T1000 (cell line): ENCODE results near the gene TECR.
"Not testable (repeated sequence)": the region's sequence is repeated elsewhere in the genome, so short reads cannot be mapped to it uniquely, and the experiment has no call there.

Experiments
- DNase-seq: peaks from one replicate; lab custom pipeline; 2025; ENCODE audit warnings: mixed read lengths; lab: John Stamatoyannopoulos, UW

The TECR gene

GRCh38 chr19:14561249-14561648, 31.9 kb downstream of the TECR start:
- no peak for DNase-seq

GRCh38 chr19:14561847-14562351, 32.5 kb downstream of the TECR start:
- DNase-seq = no peak

DNA sequence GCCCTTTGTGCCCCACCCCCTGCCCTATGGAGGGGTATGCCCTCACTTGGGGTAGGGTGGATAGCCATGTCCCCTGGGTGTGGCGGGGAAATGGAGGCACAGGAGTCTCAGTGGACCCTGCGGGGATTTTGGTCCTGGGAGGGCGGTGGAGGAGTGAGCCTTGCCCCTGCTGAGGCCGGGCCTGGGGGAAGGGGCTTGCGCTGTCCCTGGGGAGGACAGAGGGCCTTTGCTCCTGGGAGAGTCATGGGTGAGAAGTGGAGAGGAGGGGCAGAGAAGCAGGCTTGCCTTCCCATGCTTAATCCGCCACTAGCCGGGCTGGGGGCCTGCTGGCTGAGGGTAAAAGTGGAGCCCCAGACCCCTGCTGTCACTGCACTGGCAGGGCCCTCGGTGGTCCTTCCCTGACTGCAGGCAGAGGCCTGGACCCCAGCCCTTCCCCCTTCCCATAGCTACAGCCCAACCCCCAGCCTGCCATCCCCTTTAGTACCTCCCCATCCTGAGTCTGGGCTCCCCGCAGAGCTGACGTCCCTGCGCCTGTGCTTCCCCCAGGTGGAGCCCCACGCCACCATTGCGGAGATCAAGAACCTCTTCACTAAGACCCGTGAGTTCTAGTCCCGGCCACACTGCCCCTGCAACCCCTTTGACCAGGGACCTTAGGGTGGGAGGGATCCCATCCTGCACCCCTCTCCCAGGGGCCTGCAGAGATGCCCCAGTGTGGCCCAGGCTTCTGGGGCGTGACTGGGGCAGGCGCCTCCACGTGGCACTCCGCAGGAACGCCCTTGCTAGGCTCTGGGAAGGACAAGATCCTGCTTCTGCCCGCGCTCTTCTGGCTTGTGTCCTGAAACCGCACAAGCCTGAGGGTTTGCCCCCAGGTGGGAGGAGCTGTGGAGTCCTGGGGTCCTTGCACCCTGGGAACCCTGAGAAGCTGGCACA, 33.5 kb downstream of the TECR start:
- no peak for DNase-seq

DNA sequence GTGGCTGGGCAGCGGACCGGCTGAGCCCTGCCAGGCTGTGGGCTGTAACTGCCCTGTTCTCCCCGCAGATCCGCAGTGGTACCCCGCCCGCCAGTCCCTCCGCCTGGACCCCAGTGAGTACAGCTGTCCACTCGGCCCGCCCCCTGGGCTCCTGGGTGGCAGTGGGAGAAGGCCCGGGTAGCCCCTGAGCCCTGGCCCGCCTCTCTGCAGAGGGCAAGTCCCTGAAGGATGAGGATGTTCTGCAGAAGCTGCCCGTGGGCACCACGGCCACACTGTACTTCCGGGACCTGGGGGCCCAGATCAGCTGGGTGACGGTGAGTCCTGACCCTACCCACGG, 34.2 kb downstream of the TECR start:
- DNase-seq = no peak

GRCh38 chr19:14563989-14564651, 34.7 kb downstream of the TECR start:
- peak; percentile 54 for DNase-seq

DNA sequence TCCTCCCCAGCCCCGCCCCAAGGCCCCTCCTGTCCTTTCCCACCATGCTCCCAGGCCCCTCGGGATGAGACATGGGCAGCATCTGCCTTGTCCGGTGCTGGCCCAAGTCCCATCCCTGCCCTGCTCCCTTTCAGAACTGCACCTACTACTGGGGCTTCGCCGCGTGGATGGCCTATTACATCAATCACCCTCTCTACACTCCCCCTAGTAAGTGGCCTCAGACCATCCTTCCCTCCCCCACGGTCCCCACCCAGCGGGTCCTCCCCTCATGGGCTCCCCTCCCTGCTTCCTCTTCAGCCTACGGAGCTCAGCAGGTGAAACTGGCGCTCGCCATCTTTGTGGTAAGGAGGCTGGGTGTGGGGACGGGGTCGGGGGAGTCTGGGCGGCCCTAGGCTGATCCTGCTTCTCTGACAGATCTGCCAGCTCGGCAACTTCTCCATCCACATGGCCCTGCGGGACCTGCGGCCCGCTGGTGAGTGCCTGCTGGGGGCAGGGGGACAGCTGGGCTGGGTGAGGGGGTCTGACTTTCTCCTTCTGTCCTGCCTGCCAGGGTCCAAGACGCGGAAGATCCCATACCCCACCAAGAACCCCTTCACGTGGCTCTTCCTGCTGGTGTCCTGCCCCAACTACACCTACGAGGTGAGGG, 35.4 kb downstream of the TECR start:
- DNase-seq = not testable (repeated sequence)

DNA sequence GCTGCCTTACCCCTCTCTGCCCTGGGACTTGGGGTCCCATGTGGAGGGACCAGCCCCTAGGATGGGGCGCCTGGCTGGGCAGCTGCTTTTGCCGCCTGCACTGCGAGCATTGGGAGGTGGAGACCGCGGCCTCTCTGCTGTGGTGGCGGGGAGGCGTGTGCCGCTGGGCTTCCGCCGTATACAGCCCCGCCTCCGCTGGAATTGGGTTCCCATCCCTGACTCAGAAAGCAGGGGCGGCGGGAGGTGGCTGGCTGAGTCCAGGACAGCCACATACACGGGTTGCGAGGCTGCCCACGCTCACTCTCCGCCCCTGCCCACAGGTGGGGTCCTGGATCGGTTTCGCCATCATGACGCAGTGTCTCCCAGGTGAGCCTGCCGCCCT, 35.9 kb downstream of the TECR start:
- no peak for DNase-seq

DNA sequence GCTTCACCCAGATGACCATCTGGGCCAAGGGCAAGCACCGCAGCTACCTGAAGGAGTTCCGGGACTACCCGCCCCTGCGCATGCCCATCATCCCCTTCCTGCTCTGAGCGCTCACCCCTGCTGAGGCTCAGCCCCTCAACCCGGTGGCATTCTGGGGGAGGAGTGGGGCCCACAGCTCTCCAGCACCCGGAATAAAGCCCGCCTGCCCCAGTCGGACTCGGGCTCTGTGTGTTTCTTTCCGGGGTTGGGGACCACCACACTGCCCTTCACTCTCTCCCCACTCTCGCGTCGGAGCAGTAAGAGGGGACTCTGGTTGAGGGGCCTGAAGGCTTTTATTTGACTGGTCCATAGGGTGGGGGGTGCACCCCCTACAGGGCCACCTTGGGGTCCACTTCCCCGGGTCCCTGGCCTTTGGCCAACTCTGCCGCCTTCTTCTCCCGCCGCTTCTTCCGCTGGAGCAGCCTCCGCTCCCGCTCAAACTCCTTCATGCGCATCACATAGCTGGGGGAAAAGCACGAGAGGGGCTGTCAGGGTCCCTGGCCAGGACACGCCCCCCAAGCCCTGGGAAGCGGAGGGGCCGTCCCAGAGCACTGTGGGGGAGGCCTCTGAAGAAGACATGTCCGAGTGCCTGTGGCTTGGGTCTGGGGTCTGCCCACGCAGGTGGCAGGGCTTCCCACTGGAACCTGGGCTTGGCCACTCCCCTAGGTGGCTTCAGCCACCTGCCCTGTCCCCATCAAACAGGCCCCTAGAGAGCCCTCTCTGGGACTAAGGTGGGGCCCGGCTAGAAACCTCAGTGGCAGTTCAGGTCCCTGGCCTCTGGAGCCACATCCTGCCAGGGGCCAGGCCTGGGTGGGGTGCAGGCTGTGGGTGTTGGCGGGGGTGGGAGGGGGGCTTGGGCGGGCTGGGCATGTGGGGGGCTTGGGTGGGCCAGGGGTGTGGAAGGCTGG, 36.6 kb downstream of the TECR start:
- DNase-seq = no peak

GRCh38 chr19:14566712-14567077, 37.3 kb downstream of the TECR start:
- DNase-seq = no peak

GRCh38 chr19:14567079-14567478, 37.7 kb downstream of the TECR start:
- no peak for DNase-seq

GRCh38 chr19:14570864-14571527, 41.6 kb downstream of the TECR start:
- DNase-seq = no peak

GRCh38 chr19:14571695-14572490, 42.5 kb downstream of the TECR start, which contains the start of gene NDUFB7:
Gene NDUFB7 (minus strand): TSS chr19:14572066. CDS start chr19:14572000, 66 bp downstream.
- peak; percentile 82 for DNase-seq

- DNase-seq = no peak
These were observed 46.1 kb downstream of the TECR start for GRCh38 chr19:14575428-14575980.

- DNase-seq = no peak
These were observed 47.0 kb downstream of the TECR start for GRCh38 chr19:14576363-14576762.

DNA sequence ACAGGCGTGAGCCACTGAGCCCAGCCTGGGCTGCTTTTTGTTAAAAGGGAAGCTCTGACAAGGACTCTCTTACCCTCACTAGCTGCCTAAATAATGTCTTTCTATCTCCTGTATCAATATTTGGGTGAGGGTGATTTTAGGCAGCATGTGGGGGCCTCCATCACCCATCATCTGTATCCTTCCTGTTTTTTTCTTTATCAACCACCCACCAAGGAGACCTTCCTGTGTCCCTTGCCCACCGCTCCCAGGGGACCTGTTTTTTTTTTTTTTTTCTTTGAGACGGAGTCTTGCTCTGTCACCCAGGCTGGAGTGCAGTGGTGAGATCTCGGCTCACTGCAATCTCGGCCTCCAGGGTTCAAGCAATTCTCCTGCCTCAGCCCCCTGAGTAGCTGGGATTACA, 47.9 kb downstream of the TECR start:
- no peak for DNase-seq

DNA sequence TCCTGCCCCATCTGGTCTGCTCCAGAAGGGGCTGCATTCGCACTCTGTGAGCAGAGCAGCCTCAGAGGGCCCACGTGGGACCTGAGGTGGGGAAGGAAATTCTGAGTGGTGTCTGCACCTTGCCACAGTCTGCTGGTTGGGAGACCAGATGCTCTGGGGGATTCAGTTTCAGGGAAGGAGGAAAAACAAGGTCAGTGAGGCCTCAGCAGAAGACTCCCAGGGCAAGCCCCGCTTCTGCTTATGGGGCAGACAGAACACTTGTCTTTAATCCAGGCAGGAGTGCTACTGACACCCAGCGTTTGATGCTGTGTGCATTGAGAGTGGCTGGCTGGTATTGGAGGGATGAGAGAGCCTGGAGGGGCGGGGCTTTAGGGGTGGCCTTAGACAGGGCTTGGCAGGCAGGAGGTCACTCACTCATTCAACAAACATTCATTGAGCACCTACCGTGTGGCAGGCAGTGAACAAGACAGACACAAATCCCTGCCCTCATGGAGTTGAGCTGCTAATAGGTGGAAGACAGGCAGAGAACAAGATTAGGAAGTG, 48.6 kb downstream of the TECR start:
- no peak for DNase-seq

- no peak for DNase-seq
These were observed 51.3 kb downstream of the TECR start for GRCh38 chr19:14580623-14581237.

- no peak for DNase-seq
These were observed 53.5 kb downstream of the TECR start, which contains the start of gene CLEC17A for GRCh38 chr19:14582894-14583340. Gene CLEC17A (plus strand): TSS chr19:14583084. CDS start chr19:14583161, 77 bp downstream.

DNA sequence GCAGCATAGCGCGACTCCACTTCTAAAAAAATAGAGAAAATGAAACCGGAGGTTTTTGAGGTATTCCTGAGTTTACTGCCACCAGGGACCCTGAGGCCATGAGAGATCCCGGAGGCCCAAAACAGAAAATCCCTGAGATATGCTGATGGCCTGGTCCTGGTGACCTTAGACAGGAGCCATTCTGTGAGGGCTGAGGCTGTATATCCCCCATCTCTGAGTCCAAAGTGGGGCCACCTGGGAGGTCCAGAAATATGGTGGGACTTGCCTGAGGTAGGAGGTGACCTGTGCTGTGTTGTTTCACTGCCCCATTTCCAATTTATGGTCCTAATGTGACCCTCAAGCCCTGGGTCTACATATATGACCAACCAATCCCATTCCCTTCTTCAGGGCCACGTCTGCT, 55.0 kb downstream of the TECR start:
- DNase-seq = not testable (repeated sequence)
